ENCODE measurements around the gene THAP4. TPM values are rescaled to one million over a fixed set of nuclear protein-coding genes. Genes with fewer than 3 reads are reported as not detected.

The THAP4 gene
- total RNA-seq, 2 experiments from 2014 or later, result 35.0 to 35.5 TPM

DNA sequence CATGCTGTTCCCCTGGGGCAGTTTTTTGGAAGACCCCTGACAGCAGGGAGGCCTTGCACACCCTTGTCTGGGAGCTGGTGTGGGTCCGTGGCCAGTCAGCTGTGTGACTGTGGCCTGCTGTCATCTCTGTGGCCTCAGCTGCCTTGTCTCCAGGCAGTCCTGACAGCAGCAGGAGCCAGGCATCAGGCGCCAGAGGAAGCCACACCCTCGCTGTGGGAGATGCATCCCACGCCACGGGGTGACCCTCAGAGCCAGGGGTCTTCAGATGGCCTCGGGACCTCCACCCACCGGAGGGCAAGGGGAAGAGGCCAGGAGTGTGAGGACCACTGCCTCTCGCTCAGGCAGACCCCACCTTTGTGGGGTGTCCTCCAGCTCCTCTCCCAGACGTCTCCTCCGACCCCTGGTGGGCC lies 73.4 kb downstream of the THAP4 start:
- DNase-seq, result no peak
- no peaks in the 10 kb centered on the region for H3K36me3 Mint-ChIP-seq

DNA sequence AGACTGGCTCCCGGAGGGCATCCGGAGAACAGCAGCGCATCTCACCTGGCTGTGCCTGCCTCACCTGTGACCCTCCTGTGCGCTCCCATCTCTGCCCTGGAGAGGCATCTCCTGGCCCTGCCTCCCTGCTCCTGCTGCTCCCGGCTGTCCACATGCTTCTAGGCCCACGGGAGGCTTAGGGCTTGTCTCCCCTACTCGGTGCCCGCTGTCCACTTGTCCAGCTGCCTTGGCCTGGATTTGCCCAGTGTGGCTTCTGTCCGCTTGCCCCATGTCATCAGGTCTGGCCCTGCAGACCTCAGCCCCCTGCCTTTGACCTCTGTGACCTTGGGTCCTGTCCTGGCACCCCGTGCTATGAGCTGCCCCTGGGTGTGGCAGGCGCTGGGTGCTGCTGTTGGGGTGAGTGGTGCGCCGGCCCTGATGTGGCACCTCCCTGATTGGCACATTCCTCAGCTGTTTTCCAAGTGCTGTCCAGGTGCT lies 73.9 kb downstream of the THAP4 start:
- POLR2A ChIA-PET, result no interaction called here
- Mint-ChIP-seq H3K27ac (no peak overlapping the region), H3K27me3 (peaks cover 13% of the 10 kb centered on the region), H3K36me3 (no peaks in the 10 kb centered on the region), H3K4me3 (no peak overlapping the region), H3K9me3 (no peaks in the 10 kb centered on the region), H3K4me1 (peaks cover 4% of the 10 kb centered on the region)
- ATAC-seq (ENCODE audit: low read depth) (no peak), DNase-seq (no peak)

More for the DNA sequence above, 73.4 kb downstream of the THAP4 start:
- H3K27me3 Mint-ChIP-seq, result peaks cover 9% of the 10 kb centered on the region
- POLR2A ChIA-PET, result no interaction called here
- ATAC-seq (ENCODE audit: low read depth), result no peak
- no peak overlapping the region for H3K27ac Mint-ChIP-seq
- no peaks in the 10 kb centered on the region for H3K9me3 Mint-ChIP-seq
- H3K4me1 Mint-ChIP-seq, result no peaks in the 10 kb centered on the region
- H3K4me3 Mint-ChIP-seq, result no peak overlapping the region

DNA sequence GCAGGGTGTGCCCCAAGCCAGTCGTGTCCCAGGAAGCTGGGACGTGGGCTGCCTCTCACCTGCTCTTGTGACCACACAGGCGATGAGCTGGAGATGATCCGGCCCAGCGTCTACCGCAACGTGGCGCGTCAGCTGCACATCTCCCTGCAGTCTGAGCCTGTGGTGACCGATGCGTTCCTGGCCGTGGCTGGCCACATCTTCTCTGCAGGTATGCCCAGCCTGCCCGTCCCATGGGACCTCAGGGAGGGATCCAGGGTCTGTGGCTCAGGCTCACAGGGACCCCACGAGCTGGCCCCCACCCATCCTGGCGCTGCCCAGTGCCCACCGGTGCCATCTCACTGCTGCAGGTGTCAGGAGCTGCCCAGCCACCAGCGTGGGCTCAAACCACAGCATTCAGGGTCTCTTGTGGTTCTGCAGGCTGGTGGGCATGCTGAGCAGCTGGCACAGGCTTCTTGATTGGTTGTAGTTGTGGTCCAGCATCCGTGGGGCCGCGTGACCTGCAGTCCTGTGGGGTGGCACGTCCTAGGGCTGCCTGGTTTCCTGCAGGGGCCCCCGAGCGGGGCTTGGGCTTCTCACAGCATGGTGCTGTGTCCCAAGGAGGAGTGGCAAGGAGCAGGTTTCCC lies 74.6 kb downstream of the THAP4 start:
- Mint-ChIP-seq H3K36me3 (peaks cover 4% of the 10 kb centered on the region), H3K4me1 (peaks cover 4% of the 10 kb centered on the region), H3K9me3 (peaks cover 4% of the 10 kb centered on the region), H3K4me3 (no peak overlapping the region), H3K27ac (no peak overlapping the region), H3K27me3 (peaks cover 20% of the 10 kb centered on the region)
- POLR2A ChIA-PET, result no interaction called here
- DNase-seq, result no peak
- ATAC-seq (ENCODE audit: low read depth), result no peak

DNA sequence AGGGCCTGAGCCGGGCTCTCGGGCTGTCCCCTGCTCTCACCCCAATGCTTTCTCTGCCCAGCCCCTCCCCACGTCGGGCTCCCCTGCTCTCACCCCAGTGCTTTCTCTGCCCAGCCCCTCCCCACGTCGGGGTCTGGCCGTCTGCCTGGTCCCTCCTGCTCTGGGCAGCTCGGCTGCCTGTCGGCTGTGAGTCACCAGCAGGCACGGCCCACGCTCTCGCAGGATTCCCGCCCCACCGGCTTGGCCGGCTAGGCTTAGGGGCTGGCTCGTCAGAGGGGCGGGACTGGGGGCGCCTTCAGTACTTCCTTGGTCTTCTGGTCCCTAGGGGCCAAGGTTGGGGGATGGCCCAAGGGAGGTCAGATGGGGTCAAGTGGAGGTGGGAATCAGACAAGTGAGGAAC lies 75.1 kb downstream of the THAP4 start:
- no peak overlapping the region for H3K4me3 Mint-ChIP-seq
- peaks cover 26% of the 10 kb centered on the region for H3K27me3 Mint-ChIP-seq
- H3K27ac Mint-ChIP-seq, result no peak overlapping the region
- ATAC-seq (ENCODE audit: low read depth) (peak; percentile 23), DNase-seq (no peak)
- H3K4me1 Mint-ChIP-seq, result peaks cover 4% of the 10 kb centered on the region
- H3K9me3 Mint-ChIP-seq, result peaks cover 4% of the 10 kb centered on the region
- POLR2A ChIA-PET, result no interaction called here
- H3K36me3 Mint-ChIP-seq, result peaks cover 4% of the 10 kb centered on the region

DNA sequence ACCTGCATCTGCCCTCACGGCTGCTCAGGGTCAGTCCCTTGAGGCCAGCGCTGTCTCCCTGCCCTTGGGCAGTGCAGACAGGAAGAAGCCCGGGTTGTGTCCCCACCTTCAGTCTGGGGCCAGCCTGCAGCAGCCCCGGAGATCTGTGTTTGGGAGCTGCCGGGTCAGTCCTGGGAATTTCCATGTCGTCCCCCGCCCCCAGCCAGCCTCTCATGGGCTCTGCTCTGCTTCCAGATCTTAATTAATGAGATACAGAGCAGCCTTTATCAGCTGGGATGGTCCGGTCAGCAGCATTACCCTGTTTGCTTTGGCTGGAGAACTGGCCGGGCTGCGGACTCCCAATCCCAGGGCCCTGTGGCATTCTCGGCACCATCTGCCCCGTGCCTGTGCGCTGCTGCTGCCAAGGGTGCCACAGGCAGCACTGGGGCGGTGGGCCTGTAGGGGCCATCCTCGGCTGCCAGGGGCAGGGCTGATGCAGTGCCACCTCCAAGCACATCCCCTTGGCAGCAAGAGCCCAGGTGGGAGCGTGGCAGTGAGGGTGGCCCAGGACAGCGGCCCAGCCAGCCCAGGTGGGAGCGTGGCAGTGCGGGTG lies 76.0 kb downstream of the THAP4 start:
- POLR2A ChIA-PET, result no interaction called here
- peaks cover 31% of the 10 kb centered on the region for H3K27me3 Mint-ChIP-seq
- ATAC-seq (ENCODE audit: low read depth) (no peak), DNase-seq (no peak)
- peaks cover 4% of the 10 kb centered on the region for H3K36me3 Mint-ChIP-seq
- H3K27ac Mint-ChIP-seq, result no peak overlapping the region
- no peak overlapping the region for H3K4me3 Mint-ChIP-seq
- peaks cover 4% of the 10 kb centered on the region for H3K4me1 Mint-ChIP-seq
- H3K9me3 Mint-ChIP-seq, result peaks cover 5% of the 10 kb centered on the region

DNA sequence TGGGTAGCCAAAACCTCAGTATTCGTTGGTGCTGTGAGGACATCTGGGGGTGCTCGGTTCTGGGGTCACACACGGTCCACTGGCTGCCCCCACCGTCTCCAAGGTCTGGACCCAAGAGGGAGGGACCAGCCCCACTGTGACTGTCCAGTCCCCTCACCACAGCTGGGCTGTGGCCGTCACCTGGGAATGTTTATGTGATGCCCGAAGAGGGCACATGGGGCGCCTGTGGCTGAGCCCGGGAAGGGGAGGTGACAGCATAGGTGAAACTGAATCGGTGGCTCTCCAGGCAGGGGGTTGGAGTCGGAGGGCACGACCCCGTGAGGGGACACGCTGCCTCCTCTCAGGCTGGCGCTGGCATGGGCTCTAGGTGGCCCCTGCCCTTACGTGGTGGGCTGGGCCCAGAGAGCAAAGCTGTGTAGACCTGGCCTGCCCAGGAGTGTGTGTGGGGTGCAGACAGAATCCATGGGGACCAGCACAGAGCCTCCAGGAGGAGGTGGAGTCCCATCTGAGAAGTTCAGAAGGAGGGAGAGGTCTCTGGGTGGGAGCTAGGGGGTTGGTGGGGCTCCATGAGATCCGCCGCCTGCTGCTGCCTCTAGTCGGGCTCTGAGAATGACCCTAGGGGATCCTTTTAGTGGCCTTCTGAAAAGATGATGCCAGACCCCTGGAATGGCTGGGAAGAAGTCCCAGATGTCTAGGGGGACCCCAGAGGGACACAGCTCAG lies 76.6 kb downstream of the THAP4 start:
- H3K36me3 Mint-ChIP-seq, result peaks cover 4% of the 10 kb centered on the region
- peaks cover 5% of the 10 kb centered on the region for H3K9me3 Mint-ChIP-seq
- no peak overlapping the region for H3K27ac Mint-ChIP-seq
- POLR2A ChIA-PET, result no interaction called here
- H3K4me3 Mint-ChIP-seq, result no peak overlapping the region
- ATAC-seq (ENCODE audit: low read depth), result no peak
- H3K27me3 Mint-ChIP-seq, result peaks cover 31% of the 10 kb centered on the region
- peaks cover 7% of the 10 kb centered on the region for H3K4me1 Mint-ChIP-seq
- no peak for DNase-seq

DNA sequence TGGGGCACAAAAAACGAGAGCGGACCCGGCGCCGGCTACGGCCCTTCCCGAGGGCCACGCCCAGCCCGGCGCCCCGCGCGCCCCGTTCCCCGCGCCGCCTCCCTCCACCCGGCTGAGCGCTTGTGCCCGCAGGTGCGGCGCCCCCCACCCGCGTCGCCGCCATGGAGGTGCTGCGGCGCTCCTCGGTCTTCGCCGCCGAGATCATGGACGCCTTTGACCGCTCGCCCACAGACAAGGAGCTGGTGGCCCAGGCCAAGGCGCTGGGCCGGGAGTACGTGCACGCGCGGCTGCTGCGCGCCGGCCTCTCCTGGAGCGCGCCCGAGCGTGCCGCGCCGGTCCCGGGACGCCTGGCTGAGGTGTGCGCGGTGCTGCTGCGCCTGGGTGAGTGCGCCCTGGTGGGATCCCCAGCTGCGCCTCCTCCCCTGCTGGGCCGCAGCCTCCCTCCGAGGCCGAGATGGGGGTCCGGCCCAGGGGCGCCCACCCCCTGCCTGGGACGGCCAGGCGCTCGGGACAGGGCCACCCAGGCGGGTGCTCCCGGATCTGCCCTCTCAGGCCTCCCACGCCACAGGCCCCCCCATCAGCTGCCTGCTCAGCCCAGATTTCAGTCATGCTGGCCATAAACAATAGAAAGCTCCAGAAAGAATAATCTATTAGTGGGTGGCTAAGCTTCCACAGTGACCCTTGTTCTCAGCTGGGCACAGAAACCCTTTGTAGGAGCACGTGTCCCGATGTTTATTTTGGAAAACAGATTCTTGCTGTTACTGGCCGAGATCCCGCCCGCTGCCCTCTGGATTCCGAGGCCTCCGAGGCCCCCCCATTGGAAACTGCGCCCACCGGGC lies 77.4 kb downstream of the THAP4 start:
- ATAC-seq (ENCODE audit: low read depth) (peak; percentile 41), DNase-seq (peak; percentile 53)
- Mint-ChIP-seq H3K4me3 (peak overlapping the region; percentile 39), H3K27me3 (peaks cover 31% of the 10 kb centered on the region), H3K27ac (no peak overlapping the region), H3K4me1 (peaks cover 7% of the 10 kb centered on the region), H3K36me3 (peaks cover 4% of the 10 kb centered on the region), H3K9me3 (peaks cover 6% of the 10 kb centered on the region)
- POLR2A ChIA-PET, result no interaction called here

DNA sequence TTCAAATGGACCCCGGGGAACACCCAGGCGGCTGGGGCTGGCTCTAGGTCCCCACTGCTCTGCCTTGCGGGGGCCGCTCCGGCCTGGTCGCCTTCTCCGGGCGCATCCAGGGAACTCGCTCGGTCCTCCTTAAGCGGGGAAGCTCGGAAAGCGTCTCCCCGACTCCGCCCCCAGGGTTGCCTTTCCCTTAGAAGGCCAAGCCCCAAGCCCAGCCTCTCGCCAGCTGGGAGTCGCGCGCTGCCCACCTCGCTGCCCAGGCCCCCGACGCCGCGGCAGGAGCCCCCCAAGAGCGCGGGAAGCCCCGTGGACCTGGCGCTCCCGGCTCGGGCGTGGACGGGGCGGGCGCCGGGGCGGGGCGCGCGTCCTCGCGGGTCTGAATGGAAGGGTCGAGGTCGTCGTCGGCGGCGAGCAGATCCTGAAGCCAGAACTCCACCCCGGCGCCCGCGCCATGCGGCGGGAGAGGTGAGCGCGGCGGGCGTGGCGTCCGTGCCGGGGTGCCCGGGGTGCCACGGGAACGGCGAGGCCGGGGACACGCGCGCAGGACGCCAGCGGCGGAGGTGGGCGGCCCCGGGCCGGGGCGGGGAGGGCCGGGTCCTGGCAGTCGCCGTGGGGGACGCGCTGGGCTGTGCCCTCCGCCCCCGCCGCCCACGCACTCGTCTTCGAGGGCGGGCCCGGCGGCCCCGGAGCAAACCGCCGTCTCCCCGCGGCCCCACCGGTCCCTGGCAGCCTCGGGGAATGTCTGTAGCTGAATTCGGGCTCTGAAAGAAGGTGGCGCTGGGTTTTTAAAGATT lies 78.2 kb downstream of the THAP4 start, which contains the start of gene BOK:
Gene BOK, plus strand, starts transcription at position 214 of the 791 bp plus-strand sequence. CDS start 739 bp downstream, outside the sequence.
- peak within 1 kb of the TSS; percentile 71 for H3K4me3 Mint-ChIP-seq
- peaks cover 7% of the 10 kb centered on the region for H3K4me1 Mint-ChIP-seq
- no peak within 1 kb of the TSS for H3K27ac Mint-ChIP-seq
- peaks cover 35% of the 10 kb centered on the region for H3K27me3 Mint-ChIP-seq
- POLR2A ChIA-PET, result no interaction called here
- DNase-seq, result peak; percentile 41
- H3K9me3 Mint-ChIP-seq, result peaks cover 6% of the 10 kb centered on the region
- peak; percentile 37 for ATAC-seq (ENCODE audit: low read depth)
- H3K36me3 Mint-ChIP-seq, result peaks cover 4% of the 10 kb centered on the region

DNA sequence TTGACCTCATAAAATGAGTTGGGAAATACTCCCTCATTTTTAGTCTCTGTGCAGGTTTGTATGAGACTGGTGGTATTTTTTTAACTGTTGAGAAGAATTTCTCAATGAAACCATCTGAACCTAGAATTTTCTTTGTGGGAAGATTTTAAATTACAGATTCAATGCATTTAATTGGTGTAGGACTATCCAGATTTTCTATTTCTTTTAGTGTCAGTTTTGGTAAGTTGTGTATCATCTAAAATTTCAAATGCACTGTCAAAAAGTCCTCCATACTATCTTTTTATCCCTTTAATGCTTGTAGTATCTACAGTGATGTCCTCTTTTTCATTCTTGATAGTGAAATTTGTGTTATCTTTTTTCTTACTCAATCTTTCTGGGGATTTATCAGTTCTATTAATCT lies 80.2 kb downstream of the THAP4 start:
- POLR2A ChIA-PET, result no interaction called here
- H3K9me3 Mint-ChIP-seq, result peaks cover 6% of the 10 kb centered on the region
- no peak overlapping the region for H3K4me3 Mint-ChIP-seq
- H3K36me3 Mint-ChIP-seq, result peaks cover 4% of the 10 kb centered on the region
- ATAC-seq (ENCODE audit: low read depth) (no peak), DNase-seq (no peak)
- H3K4me1 Mint-ChIP-seq, result peaks cover 7% of the 10 kb centered on the region
- H3K27me3 Mint-ChIP-seq, result peaks cover 36% of the 10 kb centered on the region
- H3K27ac Mint-ChIP-seq, result no peak overlapping the region

DNA sequence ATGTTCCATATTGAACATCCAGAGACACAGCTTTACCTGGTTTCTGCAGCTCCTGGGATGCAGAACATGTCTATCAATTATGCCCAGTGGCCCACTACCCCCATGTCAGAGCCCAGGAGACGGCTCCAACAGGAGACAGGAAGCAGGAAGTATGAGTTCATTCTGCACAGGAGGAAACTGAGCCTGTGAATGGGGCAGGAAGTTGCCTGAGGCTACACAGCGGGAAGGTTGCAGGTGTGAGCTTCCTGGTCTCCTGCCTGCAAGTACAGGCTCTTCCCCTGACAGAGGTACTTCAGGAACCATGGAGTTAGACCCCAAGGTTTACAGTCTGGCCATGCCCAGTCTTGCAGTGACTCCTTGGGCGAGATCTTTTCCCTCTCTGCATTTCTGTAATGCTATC lies 81.2 kb downstream of the THAP4 start:
- Mint-ChIP-seq H3K4me3 (no peak overlapping the region), H3K27me3 (peaks cover 38% of the 10 kb centered on the region), H3K36me3 (peaks cover 4% of the 10 kb centered on the region), H3K4me1 (peaks cover 7% of the 10 kb centered on the region), H3K9me3 (peaks cover 6% of the 10 kb centered on the region), H3K27ac (no peak overlapping the region)
- DNase-seq (no peak), ATAC-seq (ENCODE audit: low read depth) (no peak)
- POLR2A ChIA-PET, result no interaction called here

DNA sequence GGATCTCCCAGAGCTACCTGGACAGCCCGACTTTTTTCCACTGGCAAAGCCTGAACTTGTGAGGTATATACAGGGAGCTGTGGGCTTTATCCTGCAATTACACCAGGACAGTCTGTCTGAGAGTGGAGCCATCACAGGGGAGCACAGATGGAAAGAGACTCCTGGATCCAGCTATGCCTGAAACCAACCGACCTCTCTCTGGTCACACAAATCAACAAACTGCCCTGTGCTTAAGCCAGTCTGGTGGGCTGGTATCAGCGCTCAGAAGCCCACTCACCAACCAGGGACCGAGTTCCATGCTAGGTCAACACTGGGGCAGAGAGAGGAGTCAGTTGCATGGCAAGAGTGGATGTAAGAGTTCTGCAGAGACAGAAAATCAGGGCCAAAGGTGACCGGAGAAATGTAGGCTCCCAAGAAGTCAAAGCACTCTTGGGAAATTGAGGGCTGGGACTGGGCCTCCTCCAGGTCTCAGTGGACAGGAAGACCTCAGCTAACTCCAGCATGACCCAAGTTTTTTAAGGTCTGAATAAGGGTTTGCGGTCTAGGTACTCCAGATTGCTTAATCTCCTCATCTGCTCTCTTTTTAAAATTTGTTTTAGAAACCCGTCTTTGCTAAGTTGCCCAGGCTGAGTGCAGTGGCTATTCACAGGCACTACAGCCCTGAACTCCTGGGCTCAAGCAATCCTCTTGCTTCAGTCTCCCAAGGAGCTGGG lies 82.2 kb downstream of the THAP4 start:
- Mint-ChIP-seq H3K27me3 (peaks cover 30% of the 10 kb centered on the region), H3K36me3 (peaks cover 4% of the 10 kb centered on the region)

DNA sequence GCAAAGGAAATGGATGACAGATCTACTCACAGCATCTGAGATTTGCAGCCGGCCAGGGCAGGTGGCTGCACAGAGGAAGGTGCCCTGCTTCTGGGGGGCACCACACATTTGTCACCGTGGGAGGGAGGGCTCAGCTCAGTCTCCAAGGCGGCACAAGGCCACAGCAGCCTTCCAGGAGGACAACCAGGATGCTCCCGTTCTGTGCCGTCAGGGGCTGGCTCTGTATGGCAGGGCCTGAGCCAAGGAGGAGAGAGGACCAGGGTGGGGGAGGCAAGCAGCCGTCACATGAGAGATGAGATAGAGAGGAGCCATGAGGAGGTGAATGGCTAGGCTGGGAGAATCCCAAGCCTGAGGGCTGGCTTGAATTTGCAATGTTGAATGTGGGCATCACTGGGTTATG lies 83.0 kb downstream of the THAP4 start:
- H3K4me3 Mint-ChIP-seq, result no peak overlapping the region
- DNase-seq (no peak), ATAC-seq (ENCODE audit: low read depth) (no peak)
- H3K27me3 Mint-ChIP-seq, result peaks cover 28% of the 10 kb centered on the region
- no peak overlapping the region for H3K27ac Mint-ChIP-seq
- peaks cover 4% of the 10 kb centered on the region for H3K36me3 Mint-ChIP-seq
- POLR2A ChIA-PET, result no interaction called here
- H3K9me3 Mint-ChIP-seq, result peaks cover 6% of the 10 kb centered on the region
- peaks cover 7% of the 10 kb centered on the region for H3K4me1 Mint-ChIP-seq

More for the DNA sequence above, 82.2 kb downstream of the THAP4 start:
- no peak for DNase-seq
- POLR2A ChIA-PET, result no interaction called here
- no peak overlapping the region for H3K27ac Mint-ChIP-seq
- H3K4me3 Mint-ChIP-seq, result no peak overlapping the region
- H3K4me1 Mint-ChIP-seq, result peaks cover 7% of the 10 kb centered on the region
- peaks cover 6% of the 10 kb centered on the region for H3K9me3 Mint-ChIP-seq
- ATAC-seq (ENCODE audit: low read depth), result no peak

Measured in activated naive CD8-positive, alpha-beta T cell treated with anti-CD3 and anti-CD28 coated beads, Interleukin-2, amount 10 ng/mL, durations not matched to agents 7 days and 5 days (primary cell).